Measurements from ENCODE around the gene CADPS2. TPM values are rescaled to one million over a fixed set of nuclear protein-coding genes. Genes with fewer than 3 reads are reported as not detected.

Gene CADPS2
- total RNA-seq, 1 donor from 2014 or later: 0.22 TPM

DNA sequence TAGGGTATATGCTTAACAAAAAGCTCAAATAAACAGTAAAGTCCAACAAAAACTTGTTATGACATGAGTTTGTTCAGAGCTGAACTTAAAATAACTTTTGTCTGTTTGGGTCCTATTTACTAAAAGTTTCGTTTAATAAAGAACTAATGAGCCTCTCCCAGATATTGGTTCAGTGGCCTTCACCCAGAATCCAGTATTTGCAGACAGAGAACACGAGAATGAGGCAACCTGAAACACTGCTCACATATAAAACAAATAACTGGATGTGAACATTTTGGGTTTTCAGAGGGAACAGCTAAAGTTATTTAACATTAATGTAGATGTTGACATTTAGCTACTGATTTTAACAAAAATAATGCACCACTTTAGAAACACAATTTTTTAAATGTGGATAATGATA, 285.6 kb downstream of the CADPS2 start:
- no peaks in the 10 kb centered on the region for H3K4me1 Mint-ChIP-seq (ENCODE audit: low read depth, unreplicated experiment)
- DNase-seq: no peak
- no peak overlapping the region for H3K27ac Mint-ChIP-seq (ENCODE audit: unreplicated experiment)
- H3K36me3 Mint-ChIP-seq (ENCODE audit: unreplicated experiment): no peaks in the 10 kb centered on the region
- no peaks in the 10 kb centered on the region for H3K9me3 Mint-ChIP-seq (ENCODE audit: unreplicated experiment)
- H3K27me3 Mint-ChIP-seq (ENCODE audit: unreplicated experiment): no peaks in the 10 kb centered on the region
- no peak overlapping the region for H3K4me3 Mint-ChIP-seq (ENCODE audit: unreplicated experiment)
- TF ChIP-seq, protein P1, sequence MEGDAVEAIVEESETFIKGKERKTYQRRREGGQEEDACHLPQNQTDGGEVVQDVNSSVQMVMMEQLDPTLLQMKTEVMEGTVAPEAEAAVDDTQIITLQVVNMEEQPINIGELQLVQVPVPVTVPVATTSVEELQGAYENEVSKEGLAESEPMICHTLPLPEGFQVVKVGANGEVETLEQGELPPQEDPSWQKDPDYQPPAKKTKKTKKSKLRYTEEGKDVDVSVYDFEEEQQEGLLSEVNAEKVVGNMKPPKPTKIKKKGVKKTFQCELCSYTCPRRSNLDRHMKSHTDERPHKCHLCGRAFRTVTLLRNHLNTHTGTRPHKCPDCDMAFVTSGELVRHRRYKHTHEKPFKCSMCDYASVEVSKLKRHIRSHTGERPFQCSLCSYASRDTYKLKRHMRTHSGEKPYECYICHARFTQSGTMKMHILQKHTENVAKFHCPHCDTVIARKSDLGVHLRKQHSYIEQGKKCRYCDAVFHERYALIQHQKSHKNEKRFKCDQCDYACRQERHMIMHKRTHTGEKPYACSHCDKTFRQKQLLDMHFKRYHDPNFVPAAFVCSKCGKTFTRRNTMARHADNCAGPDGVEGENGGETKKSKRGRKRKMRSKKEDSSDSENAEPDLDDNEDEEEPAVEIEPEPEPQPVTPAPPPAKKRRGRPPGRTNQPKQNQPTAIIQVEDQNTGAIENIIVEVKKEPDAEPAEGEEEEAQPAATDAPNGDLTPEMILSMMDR (IDR thresholded peaks at IDR 0.05; ENCODE audit: partially characterized antibody, unreplicated experiment): no peak

GRCh38 chr7:122600042-122600441, 286.2 kb downstream of the CADPS2 start:
- no peak for DNase-seq
- TF ChIP-seq, protein P1 (IDR thresholded peaks at IDR 0.05; ENCODE audit: partially characterized antibody, unreplicated experiment): no peak
- Mint-ChIP-seq H3K27ac (ENCODE audit: unreplicated experiment) (no peak overlapping the region), H3K27me3 (ENCODE audit: unreplicated experiment) (no peaks in the 10 kb centered on the region), H3K4me1 (ENCODE audit: low read depth, unreplicated experiment) (no peaks in the 10 kb centered on the region), H3K9me3 (ENCODE audit: unreplicated experiment) (no peaks in the 10 kb centered on the region), H3K4me3 (ENCODE audit: unreplicated experiment) (no peak overlapping the region), H3K36me3 (ENCODE audit: unreplicated experiment) (no peaks in the 10 kb centered on the region)

- DNase-seq: no peak
- Mint-ChIP-seq H3K36me3 (ENCODE audit: unreplicated experiment) (no peaks in the 10 kb centered on the region), H3K4me3 (ENCODE audit: unreplicated experiment) (no peak overlapping the region), H3K27me3 (ENCODE audit: unreplicated experiment) (no peaks in the 10 kb centered on the region), H3K27ac (ENCODE audit: unreplicated experiment) (no peak overlapping the region), H3K4me1 (ENCODE audit: low read depth, unreplicated experiment) (no peaks in the 10 kb centered on the region), H3K9me3 (ENCODE audit: unreplicated experiment) (no peaks in the 10 kb centered on the region)
- TF ChIP-seq, protein P1 (IDR thresholded peaks at IDR 0.05; ENCODE audit: partially characterized antibody, unreplicated experiment): no peak
Observed at GRCh38 chr7:122597277-122597676, 289.0 kb downstream of the CADPS2 start.

DNA sequence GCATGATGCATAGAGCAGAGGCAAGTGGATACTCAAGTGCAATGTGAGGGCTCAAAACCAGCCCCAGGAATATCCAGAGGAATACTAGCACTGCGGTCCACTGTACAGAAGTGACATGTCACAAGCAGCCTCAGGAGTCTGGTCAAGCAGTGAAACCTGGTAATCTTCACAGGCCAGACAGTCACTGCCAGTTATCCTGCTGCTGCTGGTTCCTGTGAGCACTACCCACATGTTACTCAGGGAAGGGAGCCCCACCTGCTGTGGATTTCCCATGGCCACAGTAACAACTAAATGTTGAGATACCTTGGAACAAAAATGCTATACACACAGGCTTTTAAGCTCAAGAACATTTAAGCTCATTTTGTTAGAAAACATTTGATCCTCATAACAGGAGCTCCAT, 290.4 kb downstream of the CADPS2 start:
- Mint-ChIP-seq H3K4me1 (ENCODE audit: low read depth, unreplicated experiment) (no peaks in the 10 kb centered on the region), H3K27me3 (ENCODE audit: unreplicated experiment) (no peaks in the 10 kb centered on the region), H3K4me3 (ENCODE audit: unreplicated experiment) (no peak overlapping the region), H3K36me3 (ENCODE audit: unreplicated experiment) (no peaks in the 10 kb centered on the region), H3K27ac (ENCODE audit: unreplicated experiment) (no peak overlapping the region), H3K9me3 (ENCODE audit: unreplicated experiment) (no peaks in the 10 kb centered on the region)
- TF ChIP-seq, protein P1 (IDR thresholded peaks at IDR 0.05; ENCODE audit: partially characterized antibody, unreplicated experiment): no peak
- no peak for DNase-seq

- no peaks in the 10 kb centered on the region for H3K4me1 Mint-ChIP-seq (ENCODE audit: low read depth, unreplicated experiment)
- no peaks in the 10 kb centered on the region for H3K9me3 Mint-ChIP-seq (ENCODE audit: unreplicated experiment)
- H3K27me3 Mint-ChIP-seq (ENCODE audit: unreplicated experiment): no peaks in the 10 kb centered on the region
- H3K36me3 Mint-ChIP-seq (ENCODE audit: unreplicated experiment): no peaks in the 10 kb centered on the region
- no peak for DNase-seq
- no peak overlapping the region for H3K27ac Mint-ChIP-seq (ENCODE audit: unreplicated experiment)
- TF ChIP-seq, protein P1 (IDR thresholded peaks at IDR 0.05; ENCODE audit: partially characterized antibody, unreplicated experiment): no peak
- H3K4me3 Mint-ChIP-seq (ENCODE audit: unreplicated experiment): no peak overlapping the region
Observed at GRCh38 chr7:122588621-122589020, 297.6 kb downstream of the CADPS2 start.
